Measurements from ENCODE around the gene RPS27L.

Gene RPS27L

GRCh38 chr15:63187589-63188226, 30.4 kb upstream of the RPS27L start:
- no peak for DNase-seq

- no peak for DNase-seq
Observed at GRCh38 chr15:63186065-63186464, 28.8 kb upstream of the RPS27L start.

GRCh38 chr15:63185206-63185605, 27.9 kb upstream of the RPS27L start:
- no peak for DNase-seq

- DNase-seq: no peak
Observed at GRCh38 chr15:63181648-63182047, 24.4 kb upstream of the RPS27L start.

- DNase-seq: no peak
Observed at GRCh38 chr15:63180746-63181145, 23.5 kb upstream of the RPS27L start.

- DNase-seq: no peak
Observed at GRCh38 chr15:63178034-63178433, 20.8 kb upstream of the RPS27L start.

- no peak for DNase-seq
Observed at GRCh38 chr15:63176302-63176701, 19.0 kb upstream of the RPS27L start.

GRCh38 chr15:63172851-63173451, 15.7 kb upstream of the RPS27L start:
- peak; percentile 52 for DNase-seq

- no peak for DNase-seq
Observed at GRCh38 chr15:63172376-63172775, 15.1 kb upstream of the RPS27L start.

- peak; percentile 27 for DNase-seq
Observed at GRCh38 chr15:63169788-63170187, 12.5 kb upstream of the RPS27L start.

GRCh38 chr15:63166219-63166618, 8.9 kb upstream of the RPS27L start:
- DNase-seq: no peak

GRCh38 chr15:63165166-63165859, 8.0 kb upstream of the RPS27L start:
- no peak for DNase-seq

GRCh38 chr15:63163217-63163616, 5.9 kb upstream of the RPS27L start:
- no peak for DNase-seq

GRCh38 chr15:63160638-63161037, 3.4 kb upstream of the RPS27L start:
- DNase-seq: no peak

- DNase-seq: peak; percentile 76
Observed at GRCh38 chr15:63157891-63158431, 684 bp upstream of the RPS27L start.

GRCh38 chr15:63156755-63157117, 541 bp downstream of the RPS27L start:
- DNase-seq: peak; percentile 39

GRCh38 chr15:63156086-63156710, 1.1 kb downstream of the RPS27L start:
- DNase-seq: no peak

GRCh38 chr15:63155486-63155885, 1.8 kb downstream of the RPS27L start:
- no peak for DNase-seq

GRCh38 chr15:63151665-63152064, 5.6 kb downstream of the RPS27L start:
- no peak for DNase-seq

- DNase-seq: no peak
Observed at GRCh38 chr15:63146684-63147083, 10.6 kb downstream of the RPS27L start.

- DNase-seq: no peak
Observed at GRCh38 chr15:63145426-63145825, 11.9 kb downstream of the RPS27L start.

- no peak for DNase-seq
Observed at GRCh38 chr15:63140936-63141335, 16.3 kb downstream of the RPS27L start.

GRCh38 chr15:63136742-63137141, 20.5 kb downstream of the RPS27L start:
- DNase-seq: no peak

GRCh38 chr15:63135804-63136203, 21.5 kb downstream of the RPS27L start:
- no peak for DNase-seq
